ENCODE measurements around the gene KNOP1. TPM values are rescaled to one million over a fixed set of nuclear protein-coding genes. Genes with fewer than 3 reads are reported as not detected.
A peak's percentile ranks its signal among the peaks of the same experiment; 100 is the strongest.

Gene KNOP1
- polyA plus RNA-seq, 3 donors, result 1.5 to 2.8 (median 2.4) TPM

DNA sequence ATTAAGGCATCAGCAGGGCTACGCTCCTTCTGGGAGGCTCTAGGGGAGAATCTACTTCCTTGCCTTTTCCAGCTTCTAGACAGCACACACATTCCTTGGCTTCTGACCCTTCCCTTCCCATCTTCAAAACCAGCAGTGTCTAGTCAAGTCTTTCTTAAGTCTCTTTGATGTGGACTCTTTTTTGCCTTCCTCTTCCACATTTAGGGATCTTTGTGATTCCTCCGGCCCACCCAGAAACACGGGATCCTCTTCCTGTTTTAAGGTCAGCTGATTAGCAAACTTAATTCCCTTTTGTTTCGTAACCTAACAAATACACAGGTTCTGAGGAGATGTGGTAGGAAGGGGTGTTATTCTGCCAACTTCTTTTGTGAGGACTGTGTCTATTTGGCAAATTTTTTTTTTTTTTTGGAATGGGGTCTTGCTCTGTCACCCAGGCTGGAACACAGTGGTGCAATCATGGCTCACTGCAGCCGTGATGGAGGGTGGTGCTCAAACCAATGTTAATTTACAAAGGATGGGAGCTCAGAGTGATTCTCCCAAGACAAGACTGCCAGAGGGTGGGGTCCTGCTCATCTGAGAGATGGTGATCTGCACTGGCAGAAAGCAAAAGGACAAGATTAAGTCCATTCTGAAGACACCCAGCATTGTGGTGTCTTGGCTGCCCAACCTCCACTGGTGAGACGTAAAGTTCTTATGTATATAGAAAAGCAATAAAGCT lies 14.7 kb downstream of the KNOP1 start:
- Histone ChIP-seq H3K36me3 (replicated peaks in 1 of 2; ENCODE audit: control insufficient read depth in 1 of 2, insufficient read depth in 2 of 2, low read length in 2 of 2) (peaks cover 66 to 87% of the 10 kb centered on the region in 2 donors), H3K27ac (ENCODE audit: low read depth in 1 of 2, low read length in 2 of 2) (peak overlapping the region in 1 of 2 donors; percentile 9), H3K4me3 (replicated peaks in 1 of 3; ENCODE audit: low read depth in 2 of 3, low read length in 3 of 3) (no peak overlapping the region), H4K20me1 (ENCODE audit: insufficient read depth, low read length) (no peaks in the 10 kb centered on the region), H3K9me3 (replicated peaks in 1 of 2; ENCODE audit: control insufficient read depth in 1 of 2, insufficient read depth in 1 of 2, low read length in 2 of 2) (no peaks in the 10 kb centered on the region), H3K27me3 (ENCODE audit: control insufficient read depth in 2 of 2, insufficient read depth in 2 of 2, low read length in 2 of 2) (no peaks in the 10 kb centered on the region), H3K79me2 (ENCODE audit: insufficient read depth, low read length) (no peaks in the 10 kb centered on the region), H3K4me1 (ENCODE audit: control insufficient read depth in 1 of 2, insufficient read depth in 2 of 2, low read length in 2 of 2) (peaks cover 6 to 7% of the 10 kb centered on the region in 2 donors), H3K4me2 (replicated peaks; ENCODE audit: extremely low read depth, low read length, poor library complexity, severe bottlenecking) (no peak overlapping the region), H3K9ac (ENCODE audit: insufficient read depth, low read length, poor library complexity, severe bottlenecking) (no peak overlapping the region), H2AFZ (ENCODE audit: insufficient read depth, low read depth, low read length, poor library complexity, severe bottlenecking) (no peak overlapping the region)
- peak overlapping the region in 1 of 2 donors; percentile 18 for H3K4me3 Mint-ChIP-seq
- peak in 1 of 3 donors; percentile 28 for DNase-seq
- TF ChIP-seq, protein P1, sequence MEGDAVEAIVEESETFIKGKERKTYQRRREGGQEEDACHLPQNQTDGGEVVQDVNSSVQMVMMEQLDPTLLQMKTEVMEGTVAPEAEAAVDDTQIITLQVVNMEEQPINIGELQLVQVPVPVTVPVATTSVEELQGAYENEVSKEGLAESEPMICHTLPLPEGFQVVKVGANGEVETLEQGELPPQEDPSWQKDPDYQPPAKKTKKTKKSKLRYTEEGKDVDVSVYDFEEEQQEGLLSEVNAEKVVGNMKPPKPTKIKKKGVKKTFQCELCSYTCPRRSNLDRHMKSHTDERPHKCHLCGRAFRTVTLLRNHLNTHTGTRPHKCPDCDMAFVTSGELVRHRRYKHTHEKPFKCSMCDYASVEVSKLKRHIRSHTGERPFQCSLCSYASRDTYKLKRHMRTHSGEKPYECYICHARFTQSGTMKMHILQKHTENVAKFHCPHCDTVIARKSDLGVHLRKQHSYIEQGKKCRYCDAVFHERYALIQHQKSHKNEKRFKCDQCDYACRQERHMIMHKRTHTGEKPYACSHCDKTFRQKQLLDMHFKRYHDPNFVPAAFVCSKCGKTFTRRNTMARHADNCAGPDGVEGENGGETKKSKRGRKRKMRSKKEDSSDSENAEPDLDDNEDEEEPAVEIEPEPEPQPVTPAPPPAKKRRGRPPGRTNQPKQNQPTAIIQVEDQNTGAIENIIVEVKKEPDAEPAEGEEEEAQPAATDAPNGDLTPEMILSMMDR (IDR thresholded peaks at IDR 0.05), result no peak
- peaks cover 10% of the 10 kb centered on the region for H3K4me1 Mint-ChIP-seq
- peaks cover 65 to 89% of the 10 kb centered on the region in 2 donors for H3K36me3 Mint-ChIP-seq
- intact Hi-C loops (cut with micrococcal nuclease), result no loop called here
- H3K9me3 Mint-ChIP-seq, result peaks cover 0 to 3% (median 0%) of the 10 kb centered on the region in 7 donors
- H3K27ac Mint-ChIP-seq, result peak overlapping the region in 5 of 7 donors; percentile 8 to 60 (median 40)
- H3K27me3 Mint-ChIP-seq (ENCODE audit: low read depth in 3 of 3), result no peaks in the 10 kb centered on the region
- WGBS (ENCODE audit: insufficient coverage), result 100% methylated on average over 1 of the region's 6 CpGs

DNA sequence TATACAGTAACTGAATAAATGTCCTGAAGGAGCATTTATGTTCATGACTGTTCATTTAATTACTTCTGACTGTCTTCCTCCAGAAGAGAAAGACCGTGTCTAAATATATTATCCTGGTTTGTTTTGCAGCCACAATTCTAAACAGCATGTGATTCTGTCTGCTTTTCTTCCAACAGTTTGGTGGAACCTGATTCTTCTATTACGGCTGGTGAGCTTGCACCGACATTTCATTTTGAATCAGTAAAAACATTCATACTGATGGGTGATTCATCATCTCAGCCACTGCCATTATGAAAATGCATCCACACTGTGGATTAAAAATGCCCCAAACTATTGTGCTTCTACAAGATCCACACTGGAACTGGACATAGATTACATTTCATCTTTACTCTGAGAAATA lies 16.9 kb downstream of the KNOP1 start:
- Histone ChIP-seq H2AFZ (ENCODE audit: insufficient read depth, low read depth, low read length, poor library complexity, severe bottlenecking) (no peak overlapping the region), H4K20me1 (ENCODE audit: insufficient read depth, low read length) (no peaks in the 10 kb centered on the region), H3K4me1 (ENCODE audit: control insufficient read depth in 1 of 2, insufficient read depth in 2 of 2, low read length in 2 of 2) (peaks cover 14 to 15% of the 10 kb centered on the region in 2 donors), H3K9ac (ENCODE audit: insufficient read depth, low read length, poor library complexity, severe bottlenecking) (no peak overlapping the region), H3K79me2 (ENCODE audit: insufficient read depth, low read length) (no peaks in the 10 kb centered on the region), H3K36me3 (replicated peaks in 1 of 2; ENCODE audit: control insufficient read depth in 1 of 2, insufficient read depth in 2 of 2, low read length in 2 of 2) (peaks cover 62 to 87% of the 10 kb centered on the region in 2 donors), H3K9me3 (replicated peaks in 1 of 2; ENCODE audit: control insufficient read depth in 1 of 2, insufficient read depth in 1 of 2, low read length in 2 of 2) (no peaks in the 10 kb centered on the region), H3K4me3 (replicated peaks in 1 of 3; ENCODE audit: low read depth in 2 of 3, low read length in 3 of 3) (no peak overlapping the region), H3K27me3 (ENCODE audit: control insufficient read depth in 2 of 2, insufficient read depth in 2 of 2, low read length in 2 of 2) (no peaks in the 10 kb centered on the region), H3K27ac (ENCODE audit: low read depth in 1 of 2, low read length in 2 of 2) (no peak overlapping the region), H3K4me2 (replicated peaks; ENCODE audit: extremely low read depth, low read length, poor library complexity, severe bottlenecking) (no peak overlapping the region)
- Mint-ChIP-seq H3K27me3 (ENCODE audit: low read depth in 3 of 3) (peaks cover 0 to 3% (median 0%) of the 10 kb centered on the region in 3 donors), H3K27ac (no peak overlapping the region), H3K36me3 (peaks cover 70 to 91% of the 10 kb centered on the region in 2 donors), H3K4me3 (no peak overlapping the region), H3K4me1 (peaks cover 20% of the 10 kb centered on the region), H3K9me3 (peaks cover 0 to 3% (median 0%) of the 10 kb centered on the region in 7 donors)
- intact Hi-C loops (cut with micrococcal nuclease), result no loop called here
- WGBS (ENCODE audit: insufficient coverage), result 100% methylated on average over 1 of the region's 3 CpGs
- TF ChIP-seq, protein P1 (IDR thresholded peaks at IDR 0.05), result no peak
- no peak for DNase-seq
